Adrenal gland (tissue), 5 donors: ENCODE measurements around the gene E4F1.

ENCODE experiments used
- POLR2A ChIP-seq, 2 donors: fragments of 450-650 bp; IDR thresholded peaks; one replicate each; pipeline ENCODE4 v1.6.1; 2017; ENCODE audit warnings: antibody characterized with exemption in 2 of 2, mild to moderate bottlenecking in 2 of 2, moderate library complexity in 1 of 2
- TF ChIP-seq, protein P1 (sequence below), 6 experiments: fragments of 450-650 bp in 4 of 6; fragments of 200-600 bp in 2 of 6; sonication (generic) in 1 of 6; IDR thresholded peaks; 1 replicate in 5 of 6; 2 replicates in 1 of 6; pipeline versions ENCODE4 v1.5.1 to v1.8.0; 2016 to 2021; ENCODE audit warnings: antibody characterized with exemption in 6 of 6, mild to moderate bottlenecking in 2 of 6, moderate library complexity in 1 of 6
- donor health status: DM: no; HTN: no; CAD: no.

DNA sequence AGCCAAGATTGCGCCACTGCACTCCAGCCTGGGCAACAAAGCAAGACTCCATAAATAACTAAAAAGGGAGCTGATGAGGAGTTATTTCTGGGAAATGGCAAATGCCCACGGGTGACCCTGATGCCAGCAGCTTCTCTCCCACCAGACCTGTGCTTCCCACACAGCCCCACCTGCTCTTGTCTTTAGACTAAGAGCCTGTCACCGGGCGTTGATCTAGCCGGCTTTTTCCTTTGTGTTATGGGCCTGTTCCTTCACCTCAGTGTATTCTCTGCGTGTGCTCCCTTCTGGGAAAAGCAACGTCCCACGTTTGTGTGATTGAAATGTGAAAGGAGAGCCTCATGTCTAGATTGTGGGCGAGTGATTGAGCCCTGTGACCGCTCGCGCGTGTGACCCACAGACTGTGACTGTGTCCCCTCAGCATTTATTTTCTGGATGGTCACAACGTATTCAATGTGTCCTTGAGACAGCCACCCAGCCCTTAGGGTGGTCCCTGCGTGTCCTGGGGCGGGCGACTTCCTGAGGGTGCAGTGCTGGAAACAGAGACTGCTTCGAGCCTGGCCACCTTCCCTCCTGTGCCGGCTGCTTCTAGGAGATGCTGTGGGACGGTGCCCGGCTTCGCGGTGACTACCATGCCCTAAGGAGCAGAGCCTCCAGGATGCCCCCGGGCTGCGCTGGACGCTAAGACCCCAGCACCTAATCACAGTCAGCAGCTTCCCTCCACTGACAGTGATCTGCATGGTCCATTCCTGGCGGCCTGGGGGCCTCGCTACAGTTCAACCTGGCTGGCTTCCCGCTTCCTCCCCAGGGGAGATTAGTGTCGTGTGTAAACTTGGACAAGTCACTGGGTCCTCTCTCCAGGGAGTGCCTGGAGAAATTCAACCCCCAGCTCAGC lies 52.3 kb downstream of the E4F1 start:
- no peak for TF ChIP-seq POLR2A (IDR thresholded peaks at IDR 0.05)
- TF ChIP-seq, protein P1, sequence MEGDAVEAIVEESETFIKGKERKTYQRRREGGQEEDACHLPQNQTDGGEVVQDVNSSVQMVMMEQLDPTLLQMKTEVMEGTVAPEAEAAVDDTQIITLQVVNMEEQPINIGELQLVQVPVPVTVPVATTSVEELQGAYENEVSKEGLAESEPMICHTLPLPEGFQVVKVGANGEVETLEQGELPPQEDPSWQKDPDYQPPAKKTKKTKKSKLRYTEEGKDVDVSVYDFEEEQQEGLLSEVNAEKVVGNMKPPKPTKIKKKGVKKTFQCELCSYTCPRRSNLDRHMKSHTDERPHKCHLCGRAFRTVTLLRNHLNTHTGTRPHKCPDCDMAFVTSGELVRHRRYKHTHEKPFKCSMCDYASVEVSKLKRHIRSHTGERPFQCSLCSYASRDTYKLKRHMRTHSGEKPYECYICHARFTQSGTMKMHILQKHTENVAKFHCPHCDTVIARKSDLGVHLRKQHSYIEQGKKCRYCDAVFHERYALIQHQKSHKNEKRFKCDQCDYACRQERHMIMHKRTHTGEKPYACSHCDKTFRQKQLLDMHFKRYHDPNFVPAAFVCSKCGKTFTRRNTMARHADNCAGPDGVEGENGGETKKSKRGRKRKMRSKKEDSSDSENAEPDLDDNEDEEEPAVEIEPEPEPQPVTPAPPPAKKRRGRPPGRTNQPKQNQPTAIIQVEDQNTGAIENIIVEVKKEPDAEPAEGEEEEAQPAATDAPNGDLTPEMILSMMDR (IDR thresholded peaks at IDR 0.05), result no peak
